IMR-90 (cell line): Measurements from ENCODE around the gene SAMD4B. TPM values are rescaled to one million over a fixed set of nuclear protein-coding genes. Genes with fewer than 3 reads are reported as not detected.
"Not testable (repeated sequence)": the region's sequence is repeated elsewhere in the genome, so short reads cannot be mapped to it uniquely, and the experiment has no call there.

Experiments used
- ATAC-seq: fragments of 200-7000 bp; cut with Tn5 transposase; 2 replicates; pipeline ENCODE4 v1.9.1; 2020; ENCODE audit warnings: low read depth, mild to moderate bottlenecking, moderate library complexity
- BruUV-seq: library from RNA; stranded (reverse); fragments of 400-500 nt; replicated peaks from 2 replicates; lab custom pipeline; 2021; lab: Mats Ljungman, UMichigan
- CTCF ChIA-PET: fragments of 300-600 bp; formaldehyde crosslinking; extraction: SDS; loops from one replicate; lab custom pipeline; 2021; ENCODE audit warnings: antibody characterized with exemption; lab: Yijun Ruan, JAX
- POLR2A ChIA-PET: fragments of 300-600 bp; sonication (Branson Sonifier 250); formaldehyde crosslinking; loops from one replicate; lab custom pipeline; 2022; ENCODE audit warnings: antibody characterized with exemption; ENCODE audit not compliant: unreplicated experiment; lab: Charles Lee
- DNase-seq: peaks from one replicate; pipeline ENCODE4 v3.0.0; 2013
- H2AFZ ChIP-seq: replicated peaks from 2 replicates; pipeline ENCODE3; 2013; ENCODE audit warnings: low read length, mild to moderate bottlenecking; ENCODE audit not compliant: poor library complexity
- H2AK5ac ChIP-seq: 2 replicates; pipeline ENCODE4 v1.6.1; 2013; ENCODE audit warnings: low read depth, low read length, inconsistent platforms
- H2AK9ac ChIP-seq: replicated peaks from 2 replicates; pipeline ENCODE3; 2013; ENCODE audit warnings: mild to moderate bottlenecking, low read depth, low read length, moderate library complexity; ENCODE audit not compliant: poor library complexity
- H2BK120ac ChIP-seq: 2 replicates; pipeline ENCODE4 v1.6.1; 2013; ENCODE audit warnings: low read depth, low read length, inconsistent platforms
- H2BK15ac ChIP-seq: 3 replicates; pipeline ENCODE4 v1.6.1; 2013; ENCODE audit warnings: low read depth, low read length, inconsistent platforms
- H2BK20ac ChIP-seq: 2 replicates; pipeline ENCODE4 v1.6.1; 2013; ENCODE audit warnings: low read depth, mild to moderate bottlenecking, inconsistent platforms, low read length, moderate library complexity
- H2BK5ac ChIP-seq: 2 replicates; pipeline ENCODE4 v1.6.1; 2013; ENCODE audit warnings: mild to moderate bottlenecking, low read depth, low read length, inconsistent platforms; ENCODE audit not compliant: poor library complexity, severe bottlenecking
- H3K14ac ChIP-seq: replicated peaks from 2 replicates; pipeline ENCODE4 v1.6.1; 2013; ENCODE audit warnings: low read depth, low read length, inconsistent platforms
- H3K18ac ChIP-seq: 2 replicates; pipeline ENCODE4 v1.6.1; 2013; ENCODE audit warnings: low read depth, low read length, control low read depth
- H3K23ac ChIP-seq: 2 replicates; pipeline ENCODE4 v1.6.1; 2013; ENCODE audit warnings: low read depth, low read length, inconsistent platforms
- H3K27ac ChIP-seq: 2 replicates; pipeline ENCODE4 v1.5.1; 2013; ENCODE audit warnings: mild to moderate bottlenecking, control low read depth, low read length; ENCODE audit not compliant: insufficient read depth
- H3K27me3 ChIP-seq: 2 replicates; pipeline ENCODE4 v1.6.1; 2013; ENCODE audit warnings: low read length; ENCODE audit not compliant: control insufficient read depth, insufficient read depth
- H3K36me3 ChIP-seq: 2 replicates; pipeline ENCODE4 v1.6.1; 2013; ENCODE audit warnings: low read length, mixed read lengths; ENCODE audit not compliant: control insufficient read depth, insufficient read depth
- H3K4ac ChIP-seq: 2 replicates; pipeline ENCODE4 v1.6.1; 2013; ENCODE audit warnings: low read depth, low read length, inconsistent platforms
- H3K4me1 ChIP-seq: 2 replicates; pipeline ENCODE4 v1.6.1; 2013; ENCODE audit warnings: low read length, mixed read lengths; ENCODE audit not compliant: control insufficient read depth, insufficient read depth
- H3K4me2 ChIP-seq: 2 replicates; pipeline ENCODE4 v1.6.1; 2013; ENCODE audit warnings: low read depth, mild to moderate bottlenecking, control low read depth, low read length, moderate library complexity
- H3K4me3 ChIP-seq: 2 replicates; pipeline ENCODE4 v1.5.1; 2013; ENCODE audit warnings: low read depth, mild to moderate bottlenecking, control low read depth, low read length, moderate library complexity; ENCODE audit not compliant: insufficient read depth
- H3K56ac ChIP-seq: 2 replicates; pipeline ENCODE4 v1.6.1; 2013; ENCODE audit warnings: low read length, inconsistent platforms; ENCODE audit not compliant: insufficient read depth; ENCODE audit errors: extremely low read depth
- H3K79me1 ChIP-seq, 2 experiments: 2 replicates each; pipeline ENCODE4 v1.6.1; 2013; ENCODE audit warnings: low read length in 2 of 2, inconsistent platforms in 1 of 2, low read depth in 1 of 2
- H3K9ac ChIP-seq: 2 replicates; pipeline ENCODE4 v1.6.1; 2013; ENCODE audit warnings: low read depth, low read length, control low read depth
- H3K9me1 ChIP-seq: 2 replicates; pipeline ENCODE4 v1.6.1; 2013; ENCODE audit warnings: low read length, inconsistent platforms; ENCODE audit not compliant: insufficient read depth
- H3K9me3 ChIP-seq: 2 replicates; pipeline ENCODE4 v1.6.1; 2013; ENCODE audit warnings: low read length; ENCODE audit not compliant: control insufficient read depth, insufficient read depth
- H4K20me1 ChIP-seq: 2 replicates; pipeline ENCODE4 v1.6.1; 2013; ENCODE audit warnings: low read length, inconsistent platforms; ENCODE audit not compliant: insufficient read depth
- H4K5ac ChIP-seq: 2 replicates; pipeline ENCODE4 v1.6.1; 2013; ENCODE audit warnings: mild to moderate bottlenecking, low read depth, low read length, control low read depth
- H4K8ac ChIP-seq, 2 experiments: 2 replicates each; pipeline ENCODE4 v1.6.1; 2013; ENCODE audit warnings: low read depth in 2 of 2, low read length in 2 of 2, control low read depth in 1 of 2, inconsistent platforms in 1 of 2
- H4K91ac ChIP-seq: 2 replicates; pipeline ENCODE4 v1.6.1; 2013; ENCODE audit warnings: low read depth, low read length, inconsistent platforms; ENCODE audit not compliant: insufficient read depth
- BHLHE40 ChIP-seq: fragments of 150-350 bp; IDR thresholded peaks from 2 replicates; pipeline ENCODE4 v1.6.1; 2016; ENCODE audit warnings: mild to moderate bottlenecking, low read depth, low read length
- FOS ChIP-seq: fragments of 150-350 bp; IDR thresholded peaks from 2 replicates; pipeline ENCODE4 v1.6.1; 2016; ENCODE audit warnings: low read depth, low read length
- NFE2L2 ChIP-seq: fragments of 150-350 bp; IDR thresholded peaks from 2 replicates; pipeline ENCODE4 v1.6.1; 2016; ENCODE audit warnings: low read depth, mild to moderate bottlenecking, low read length
- WGBS, 2 experiments: methylation state at CpG; one replicate each; pipeline versions ENCODE4 v1.1.5 to v1.1.7; 2013; ENCODE audit warnings: missing lambda C conversion rate in 2 of 2; ENCODE audit not compliant: insufficient read length in 1 of 2; ENCODE audit errors: extremely low coverage in 2 of 2; 5-methylcytosine and 5-hydroxymethylcytosine counted together
- dilution Hi-C: fragments of 300-500 bp; cut with HindIII; formaldehyde crosslinking; loops from one replicate; pipeline ENCODE4 v1.14.3; 2018; ENCODE audit warnings: low sequenced_read_pairs; ENCODE audit not compliant: unreplicated experiment
- in situ Hi-C: fragments of 300-500 bp; cut with MboI; formaldehyde crosslinking; loops from 3 replicates; pipeline ENCODE4 v1.14.3; 2019; ENCODE audit warnings: low sequenced_read_pairs, inconsistent platforms, mixed read lengths
- intact Hi-C: fragments of 100-400 bp; cut with micrococcal nuclease; formaldehyde crosslinking; loops from 2 replicates; pipeline ENCODE4 v1.10.0; 2022
- polyA plus RNA-seq, 3 experiments: library from polyadenylated mRNA; depleted of rRNA; stranded (reverse); fragments of >200 nt; gene quantifications; 2 replicates each; pipeline ENCODE4 v1.2.3, GENCODE V29; 2012; ENCODE audit warnings: low replicate concordance in 1 of 3
- total RNA-seq: library from RNA; depleted of rRNA; stranded (reverse); fragments of >200 nt; gene quantifications from 2 replicates; pipeline ENCODE4 v1.2.3, GENCODE V29; 2012
- TF ChIP-seq, protein P1 (sequence below): fragments of 150-350 bp; IDR thresholded peaks from 2 replicates; pipeline ENCODE4 v1.6.1; 2017; ENCODE audit warnings: mild to moderate bottlenecking, antibody characterized with exemption, low read length, low read depth

The SAMD4B gene
- total and polyA plus RNA-seq, 2 of the 4 experiments (the other 2 are of a cell fraction): 18.3 to 97.2 TPM

- Histone ChIP-seq H2BK120ac (no peak overlapping the region), H3K9me1 (no peaks in the 10 kb centered on the region; the same call in 1 of the 2 replicates), H2AFZ (no peak overlapping the region), H4K91ac (no peak overlapping the region), H2BK15ac (no peak overlapping the region), H2AK9ac (no peak overlapping the region), H4K20me1 (no peaks in the 10 kb centered on the region; the same call in 1 of the 2 replicates), H4K8ac (no peak overlapping the region), H3K4me1 (no peaks in the 10 kb centered on the region; the same call in 1 of the 2 replicates), H3K79me1 (no peaks in the 10 kb centered on the region), H2AK5ac (no peak overlapping the region), H3K36me3 (no peaks in the 10 kb centered on the region), H3K27me3 (peaks cover 56% of the 10 kb centered on the region), H3K4me2 (no peak overlapping the region), H3K4me3 (no peak overlapping the region), H2BK20ac (no peak overlapping the region), H3K9ac (no peak overlapping the region), H3K27ac (no peak overlapping the region), H3K18ac (no peak overlapping the region), H3K23ac (no peak overlapping the region), H4K5ac (no peak overlapping the region), H2BK5ac (no peak overlapping the region), H3K9me3 (peaks cover 8% of the 10 kb centered on the region), H3K4ac (no peak overlapping the region), H3K56ac (no peak overlapping the region), H3K14ac (no peak overlapping the region)
- CTCF ChIA-PET: no interaction called here
- no TSS peak for BruUV-seq
- ATAC-seq: no peak
- POLR2A ChIA-PET: no interaction called here
- WGBS, 2 experiments: 70% methylated on average over 2 of the region's 18 CpGs; no CpG with 5 or more reads in 1 of the 2 experiments
- TF ChIP-seq NFE2L2: no peak
- no peak for TF ChIP-seq FOS
- TF ChIP-seq BHLHE40: no peak
- TF ChIP-seq, protein P1, sequence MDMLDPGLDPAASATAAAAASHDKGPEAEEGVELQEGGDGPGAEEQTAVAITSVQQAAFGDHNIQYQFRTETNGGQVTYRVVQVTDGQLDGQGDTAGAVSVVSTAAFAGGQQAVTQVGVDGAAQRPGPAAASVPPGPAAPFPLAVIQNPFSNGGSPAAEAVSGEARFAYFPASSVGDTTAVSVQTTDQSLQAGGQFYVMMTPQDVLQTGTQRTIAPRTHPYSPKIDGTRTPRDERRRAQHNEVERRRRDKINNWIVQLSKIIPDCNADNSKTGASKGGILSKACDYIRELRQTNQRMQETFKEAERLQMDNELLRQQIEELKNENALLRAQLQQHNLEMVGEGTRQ: no peak
- intact Hi-C loops (no loop called here), dilution Hi-C loops (no loop called here), in situ Hi-C loops (no loop called here)
- no peak for DNase-seq
Observed at GRCh38 chr19:39308531-39309304, 33.5 kb upstream of the SAMD4B start.

- DNase-seq, BruUV-seq, intact Hi-C loops, H2BK15ac ChIP-seq, H3K14ac ChIP-seq, H3K79me1 ChIP-seq, H2BK120ac ChIP-seq, CTCF ChIA-PET, H2AFZ ChIP-seq, H3K4me1 ChIP-seq, H2AK9ac ChIP-seq, H3K4me3 ChIP-seq, H2BK20ac ChIP-seq, in situ Hi-C loops, H3K9me1 ChIP-seq, H3K27ac ChIP-seq, H3K23ac ChIP-seq, POLR2A ChIA-PET, H3K9ac ChIP-seq, H2AK5ac ChIP-seq, H4K8ac ChIP-seq, H3K4me2 ChIP-seq, H3K56ac ChIP-seq, dilution Hi-C loops, H3K18ac ChIP-seq, H4K5ac ChIP-seq, H4K91ac ChIP-seq, H3K9me3 ChIP-seq, H4K20me1 ChIP-seq, ATAC-seq, H3K36me3 ChIP-seq, H2BK5ac ChIP-seq, H3K4ac ChIP-seq: not testable (repeated sequence)
- H3K27me3 ChIP-seq: peaks cover 50% of the 10 kb centered on the region
- no CpG with 5 or more reads among the region's 7 CpGs for WGBS, 2 experiments
Observed at GRCh38 chr19:39309305-39309670, 32.9 kb upstream of the SAMD4B start.
